ENCODE data around the gene EVA1B.

Gene EVA1B

DNA sequence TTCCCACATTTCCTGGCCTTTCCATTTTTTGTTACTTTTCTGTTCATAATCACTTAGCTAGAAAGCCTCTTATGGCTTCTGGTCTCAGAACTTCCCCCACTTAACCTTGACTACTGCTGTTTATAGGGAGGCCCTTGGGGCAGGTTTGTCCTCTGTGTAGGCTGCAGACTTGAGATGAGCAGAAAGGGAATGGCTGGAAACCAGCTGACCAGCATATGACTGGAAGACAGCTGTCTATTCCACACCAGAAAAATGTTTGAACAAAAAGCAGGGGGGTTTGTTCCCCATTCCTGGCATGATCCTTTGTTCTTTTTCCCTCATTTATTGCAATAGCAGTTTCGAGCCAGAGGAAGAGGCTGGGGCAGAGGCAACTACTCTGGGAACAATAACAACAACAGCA, 22.2 kb downstream of the EVA1B start:
- DNase-seq: no peak
- Mint-ChIP-seq H3K9me3 (no peaks in the 10 kb centered on the region), H3K27ac (peak overlapping the region; percentile 20 to 83), H3K4me1 (ENCODE audit: low read depth in 2 of 2) (peaks cover 0 to 2% of the 10 kb centered on the region in 2 donors), H3K36me3 (ENCODE audit: insufficient read depth) (peaks cover 71% of the 10 kb centered on the region), H3K27me3 (no peaks in the 10 kb centered on the region), H3K4me3 (no peak overlapping the region)
- no peak for ATAC-seq (replicated peaks)

DNA sequence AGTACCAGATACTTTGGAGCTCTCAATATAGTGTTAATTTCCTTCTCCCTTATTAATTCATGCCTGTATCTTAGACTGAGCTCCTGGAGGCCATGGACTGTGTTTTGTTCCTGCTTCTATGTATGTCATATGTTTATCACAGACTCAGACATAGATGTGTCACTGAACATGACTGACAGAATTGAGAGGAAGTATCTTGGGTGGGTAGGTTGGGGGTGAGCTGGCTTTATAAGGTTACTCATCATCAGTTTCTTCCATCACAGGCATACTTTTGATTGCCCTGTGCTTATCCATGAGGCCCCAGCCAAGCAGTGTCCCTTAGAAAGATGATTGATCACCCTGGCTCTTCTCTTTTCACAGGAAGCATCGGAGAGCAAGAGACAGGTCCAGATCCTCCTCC, 22.9 kb downstream of the EVA1B start:
- H3K4me3 Mint-ChIP-seq: no peak overlapping the region
- no peaks in the 10 kb centered on the region for H3K9me3 Mint-ChIP-seq
- H3K27me3 Mint-ChIP-seq: no peaks in the 10 kb centered on the region
- no peak for DNase-seq
- no peak for ATAC-seq (replicated peaks)
- H3K27ac Mint-ChIP-seq: peak overlapping the region; percentile 20 to 83
- H3K36me3 Mint-ChIP-seq (ENCODE audit: insufficient read depth): peaks cover 67% of the 10 kb centered on the region
- no peaks in the 10 kb centered on the region for H3K4me1 Mint-ChIP-seq (ENCODE audit: low read depth in 2 of 2)

GRCh38 chr1:36298640-36299039, 24.8 kb downstream of the EVA1B start:
- Mint-ChIP-seq H3K4me1 (ENCODE audit: low read depth in 2 of 2) (no peaks in the 10 kb centered on the region), H3K27ac (no peak overlapping the region), H3K4me3 (no peak overlapping the region), H3K9me3 (no peaks in the 10 kb centered on the region), H3K27me3 (no peaks in the 10 kb centered on the region), H3K36me3 (ENCODE audit: insufficient read depth) (peaks cover 72% of the 10 kb centered on the region)
- ATAC-seq (replicated peaks) (no peak), DNase-seq (no peak)

DNA sequence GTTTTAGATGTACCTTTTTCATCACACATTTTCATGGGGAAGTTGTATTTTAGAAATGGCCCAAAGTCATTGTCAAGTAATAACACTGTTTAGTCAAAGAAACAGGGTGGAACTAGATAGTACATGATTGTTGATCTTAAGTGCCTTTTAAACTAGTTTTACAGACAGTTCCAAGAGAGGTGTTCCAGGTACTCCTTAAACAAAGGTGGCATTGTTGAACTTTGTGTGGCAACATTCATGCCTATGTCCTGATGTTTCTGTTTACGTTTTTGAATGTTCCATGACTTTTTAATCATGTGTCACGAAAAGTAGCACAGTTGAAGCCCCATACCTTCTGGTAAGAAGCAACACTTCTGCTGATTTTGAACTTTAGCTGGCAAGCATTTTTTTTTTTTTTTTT, 26.4 kb downstream of the EVA1B start:
- Mint-ChIP-seq H3K36me3 (ENCODE audit: insufficient read depth) (peaks cover 72% of the 10 kb centered on the region), H3K4me1 (ENCODE audit: low read depth in 2 of 2) (no peaks in the 10 kb centered on the region), H3K4me3 (no peak overlapping the region), H3K9me3 (no peaks in the 10 kb centered on the region), H3K27me3 (no peaks in the 10 kb centered on the region), H3K27ac (no peak overlapping the region)
- no peak for DNase-seq
- no peak for ATAC-seq (replicated peaks)

GRCh38 chr1:36295390-36295789, 28.1 kb downstream of the EVA1B start:
- Mint-ChIP-seq H3K4me3 (no peak overlapping the region), H3K36me3 (ENCODE audit: insufficient read depth) (peaks cover 78% of the 10 kb centered on the region), H3K4me1 (ENCODE audit: low read depth in 2 of 2) (no peaks in the 10 kb centered on the region), H3K9me3 (no peaks in the 10 kb centered on the region), H3K27me3 (no peaks in the 10 kb centered on the region), H3K27ac (no peak overlapping the region)
- ATAC-seq (replicated peaks) (no peak), DNase-seq (no peak)

- no peaks in the 10 kb centered on the region for H3K9me3 Mint-ChIP-seq
- DNase-seq (no peak), ATAC-seq (replicated peaks) (no peak)
- H3K27me3 Mint-ChIP-seq: no peaks in the 10 kb centered on the region
- H3K4me3 Mint-ChIP-seq: no peak overlapping the region
- H3K27ac Mint-ChIP-seq: peak overlapping the region in 1 of 2 donors; percentile 32
- peaks cover 81% of the 10 kb centered on the region for H3K36me3 Mint-ChIP-seq (ENCODE audit: insufficient read depth)
- peaks cover 2 to 12% of the 10 kb centered on the region in 2 donors for H3K4me1 Mint-ChIP-seq (ENCODE audit: low read depth in 2 of 2)
Measured at GRCh38 chr1:36287595-36287994, 35.9 kb downstream of the EVA1B start.

DNA sequence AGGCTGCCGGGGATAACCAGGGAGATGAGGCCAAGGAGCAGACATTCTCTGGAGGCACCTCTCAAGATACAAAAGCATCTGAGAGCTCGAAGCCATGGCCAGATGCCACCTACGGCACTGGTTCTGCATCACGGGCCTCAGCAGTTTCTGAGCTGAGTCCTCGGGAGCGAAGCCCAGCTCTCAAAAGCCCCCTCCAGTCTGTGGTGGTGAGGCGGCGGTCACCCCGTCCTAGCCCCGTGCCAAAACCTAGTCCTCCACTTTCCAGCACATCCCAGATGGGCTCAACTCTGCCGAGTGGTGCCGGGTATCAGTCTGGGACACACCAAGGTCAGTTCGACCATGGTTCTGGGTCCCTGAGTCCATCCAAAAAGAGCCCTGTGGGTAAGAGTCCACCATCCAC, 36.6 kb downstream of the EVA1B start:
- peak overlapping the region in 1 of 2 donors; percentile 32 for H3K27ac Mint-ChIP-seq
- ATAC-seq (replicated peaks): no peak
- peaks cover 79% of the 10 kb centered on the region for H3K36me3 Mint-ChIP-seq (ENCODE audit: insufficient read depth)
- H3K9me3 Mint-ChIP-seq: no peaks in the 10 kb centered on the region
- peaks cover 2 to 15% of the 10 kb centered on the region in 2 donors for H3K4me1 Mint-ChIP-seq (ENCODE audit: low read depth in 2 of 2)
- DNase-seq: no peak
- H3K27me3 Mint-ChIP-seq: no peaks in the 10 kb centered on the region
- H3K4me3 Mint-ChIP-seq: no peak overlapping the region

GRCh38 chr1:36285443-36286101, 37.9 kb downstream of the EVA1B start:
- Mint-ChIP-seq H3K9me3 (no peaks in the 10 kb centered on the region), H3K4me1 (ENCODE audit: low read depth in 2 of 2) (peaks cover 2 to 15% of the 10 kb centered on the region in 2 donors), H3K36me3 (ENCODE audit: insufficient read depth) (peaks cover 70% of the 10 kb centered on the region), H3K27ac (peak overlapping the region; percentile 12 to 32), H3K27me3 (no peaks in the 10 kb centered on the region), H3K4me3 (no peak overlapping the region)
- DNase-seq (peak; percentile 69 to 71 (median 70)), ATAC-seq (replicated peaks) (peak; percentile 99)

DNA sequence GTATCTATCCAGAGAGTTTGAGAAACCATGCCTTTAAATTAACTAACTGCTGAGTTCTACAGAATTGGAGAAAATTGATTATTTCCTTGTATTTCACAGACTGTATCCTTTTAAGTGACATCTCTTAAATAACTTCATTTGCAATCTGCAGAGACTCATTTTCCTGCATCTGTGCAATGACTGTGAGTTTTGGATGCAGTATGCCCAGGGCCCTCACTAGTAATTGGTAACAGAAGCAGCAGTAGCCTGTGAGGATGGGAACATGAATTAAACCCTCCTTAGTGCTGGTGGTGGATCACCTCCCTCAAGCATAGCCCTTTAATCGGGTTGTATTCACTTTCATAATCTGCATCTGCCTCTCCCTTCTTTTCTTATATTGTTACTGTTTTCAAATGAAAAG, 38.9 kb downstream of the EVA1B start:
- ATAC-seq (replicated peaks) (no peak), DNase-seq (no peak)
- Mint-ChIP-seq H3K9me3 (no peaks in the 10 kb centered on the region), H3K4me3 (no peak overlapping the region), H3K4me1 (ENCODE audit: low read depth in 2 of 2) (peaks cover 2 to 23% of the 10 kb centered on the region in 2 donors), H3K36me3 (ENCODE audit: insufficient read depth) (peaks cover 60% of the 10 kb centered on the region), H3K27me3 (no peaks in the 10 kb centered on the region), H3K27ac (peak overlapping the region in 1 of 2 donors; percentile 31)

DNA sequence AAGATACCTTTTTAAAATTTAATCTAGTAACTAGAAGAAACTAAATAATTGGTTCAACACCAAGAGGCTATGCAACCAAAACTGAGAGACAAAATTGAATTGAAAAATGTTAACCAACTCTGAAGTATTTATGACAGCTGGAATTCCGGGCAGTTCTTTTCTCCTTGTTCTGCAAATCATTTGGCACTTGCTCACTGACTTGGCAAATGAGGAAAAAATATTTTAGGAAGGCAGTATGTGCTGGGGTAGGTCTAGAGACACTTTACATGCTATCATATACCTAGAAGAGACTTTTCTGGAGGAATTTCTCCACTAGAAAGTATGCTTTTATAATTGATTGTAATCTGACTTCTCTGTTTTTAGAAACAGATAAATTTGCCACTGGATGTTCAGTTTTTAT, 39.4 kb downstream of the EVA1B start:
- ATAC-seq (replicated peaks): no peak
- Mint-ChIP-seq H3K9me3 (no peaks in the 10 kb centered on the region), H3K4me3 (no peak overlapping the region), H3K27me3 (no peaks in the 10 kb centered on the region), H3K27ac (peak overlapping the region in 1 of 2 donors; percentile 31), H3K36me3 (ENCODE audit: insufficient read depth) (peaks cover 56% of the 10 kb centered on the region), H3K4me1 (ENCODE audit: low read depth in 2 of 2) (peaks cover 4 to 28% of the 10 kb centered on the region in 2 donors)
- no peak for DNase-seq

- Mint-ChIP-seq H3K4me1 (ENCODE audit: low read depth in 2 of 2) (peaks cover 2 to 24% of the 10 kb centered on the region in 2 donors), H3K27me3 (no peaks in the 10 kb centered on the region), H3K9me3 (no peaks in the 10 kb centered on the region), H3K4me3 (no peak overlapping the region), H3K36me3 (ENCODE audit: insufficient read depth) (peaks cover 44% of the 10 kb centered on the region), H3K27ac (peak overlapping the region; percentile 70 to 84)
- DNase-seq (no peak), ATAC-seq (replicated peaks) (no peak)
Measured at GRCh38 chr1:36279789-36280296, 43.6 kb downstream of the EVA1B start.

DNA sequence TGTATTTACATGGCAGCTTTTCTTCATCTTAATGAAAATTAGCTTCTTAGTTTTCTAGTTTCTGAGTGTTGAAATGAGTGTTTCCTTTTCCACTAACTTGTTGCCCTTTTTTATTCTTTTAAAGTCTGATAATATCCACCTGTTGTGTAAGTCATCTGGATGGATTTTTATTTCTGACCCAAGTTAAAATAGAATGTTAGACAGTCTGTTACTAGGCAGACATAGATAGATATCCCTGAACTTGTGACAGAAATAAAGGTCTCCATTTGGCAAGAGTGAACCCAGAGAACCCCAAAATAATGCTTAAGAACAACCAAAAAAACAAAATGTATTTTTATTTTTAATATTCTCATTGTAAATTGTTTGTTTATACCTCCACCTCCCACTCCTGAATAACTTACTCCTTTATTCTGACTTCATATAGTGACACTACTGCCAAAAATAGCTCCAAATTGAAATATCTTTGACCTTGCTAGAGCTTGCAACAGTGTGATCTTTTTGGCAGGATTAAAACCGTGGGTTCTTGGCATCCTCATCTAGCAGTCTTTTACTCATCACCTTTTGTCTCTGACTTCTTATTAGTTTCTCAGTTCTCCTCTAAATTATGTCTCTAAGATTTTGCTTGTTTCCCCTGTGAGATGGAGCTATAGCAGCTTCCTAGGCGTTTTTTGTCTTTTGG, 44.2 kb downstream of the EVA1B start:
- ATAC-seq (replicated peaks): no peak
- Mint-ChIP-seq H3K27ac (peak overlapping the region; percentile 70 to 84), H3K9me3 (no peaks in the 10 kb centered on the region), H3K4me3 (no peak overlapping the region), H3K4me1 (ENCODE audit: low read depth in 2 of 2) (peaks cover 2 to 24% of the 10 kb centered on the region in 2 donors), H3K36me3 (ENCODE audit: insufficient read depth) (peaks cover 48% of the 10 kb centered on the region), H3K27me3 (no peaks in the 10 kb centered on the region)
- no peak for DNase-seq

DNA sequence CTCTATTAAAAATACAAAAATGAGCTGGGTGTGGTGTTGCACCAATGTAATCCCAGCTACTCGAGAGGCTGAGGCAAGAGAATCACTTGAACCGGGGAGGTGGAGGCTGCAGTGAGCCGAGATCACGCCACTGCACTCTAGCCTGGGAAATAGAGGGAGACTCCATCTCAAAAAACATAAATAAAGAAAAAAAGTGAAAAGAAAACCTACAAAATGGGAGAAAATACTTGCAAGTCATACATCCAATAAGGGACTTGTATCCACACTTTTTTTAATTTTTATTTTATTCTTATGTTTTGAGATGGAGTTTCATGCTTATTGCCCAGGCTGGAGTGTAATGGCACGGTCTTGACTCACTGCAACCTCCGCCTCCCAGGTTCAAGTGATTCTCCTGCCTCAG, 46.8 kb downstream of the EVA1B start:
- no peak for DNase-seq
- Mint-ChIP-seq H3K9me3 (no peaks in the 10 kb centered on the region), H3K27me3 (no peaks in the 10 kb centered on the region), H3K36me3 (ENCODE audit: insufficient read depth) (peaks cover 50% of the 10 kb centered on the region), H3K27ac (peak overlapping the region; percentile 29 to 76), H3K4me3 (no peak overlapping the region), H3K4me1 (ENCODE audit: low read depth in 2 of 2) (peaks cover 2 to 23% of the 10 kb centered on the region in 2 donors)
- ATAC-seq (replicated peaks): no peak

- Mint-ChIP-seq H3K4me1 (ENCODE audit: low read depth in 2 of 2) (peaks cover 1 to 16% of the 10 kb centered on the region in 2 donors), H3K9me3 (no peaks in the 10 kb centered on the region), H3K4me3 (no peak overlapping the region), H3K27me3 (no peaks in the 10 kb centered on the region), H3K27ac (no peak overlapping the region), H3K36me3 (ENCODE audit: insufficient read depth) (peaks cover 63% of the 10 kb centered on the region)
- ATAC-seq (replicated peaks) (no peak), DNase-seq (no peak)
Measured at GRCh38 chr1:36274201-36274600, 49.2 kb downstream of the EVA1B start.

Data from effector memory CD8-positive, alpha-beta T cell (primary cell).